ENCODE measurements around the gene ETFDH.

DNA sequence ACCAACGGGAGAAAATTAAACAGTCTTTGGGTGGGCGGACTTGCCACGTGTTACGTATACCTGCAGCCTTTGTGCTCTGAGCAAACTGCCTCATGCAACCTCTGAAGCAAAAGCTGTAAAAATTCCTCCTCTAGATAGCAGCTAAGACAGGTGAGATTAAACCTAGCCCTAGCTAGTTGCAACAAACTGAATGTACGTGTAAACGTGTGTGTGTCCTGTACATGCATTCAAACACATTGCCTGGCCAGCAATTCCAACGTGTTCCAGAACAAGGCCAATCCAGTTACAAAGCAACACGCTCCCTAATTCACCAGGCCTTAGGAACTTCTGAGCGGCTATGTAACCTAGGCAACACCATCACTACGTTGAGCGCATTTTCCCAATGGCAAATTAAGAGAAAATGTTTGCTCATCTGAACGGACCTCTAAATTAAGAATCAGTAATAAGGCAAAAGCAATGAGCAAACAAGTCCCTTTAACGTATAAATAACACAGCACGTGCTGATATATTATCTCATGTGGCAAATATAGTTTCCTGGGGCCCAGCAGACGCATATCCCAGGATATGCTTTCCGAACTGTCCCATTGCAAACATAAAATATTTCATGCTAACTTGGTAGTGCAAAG lies 50.3 kb downstream of the ETFDH start:
- TF ChIP-seq BACH2 (CRISPR knock-in tag; IDR thresholded peaks at IDR 0.05; ENCODE audit: borderline replicate concordance) (no peak), ZC3H10 (CRISPR knock-in tag; IDR thresholded peaks at IDR 0.05) (no peak), ZNF565 (CRISPR knock-in tag; conservative IDR thresholded peaks at IDR 0.05; ENCODE audit: low read depth) (no peak), ZFP30 (CRISPR knock-in tag; IDR thresholded peaks at IDR 0.05) (no peak), GLIS3 (CRISPR knock-in tag; IDR thresholded peaks at IDR 0.05) (no peak), ZFP3 (CRISPR knock-in tag; IDR thresholded peaks at IDR 0.05) (no peak)
- TF ChIP-seq, protein P1, sequence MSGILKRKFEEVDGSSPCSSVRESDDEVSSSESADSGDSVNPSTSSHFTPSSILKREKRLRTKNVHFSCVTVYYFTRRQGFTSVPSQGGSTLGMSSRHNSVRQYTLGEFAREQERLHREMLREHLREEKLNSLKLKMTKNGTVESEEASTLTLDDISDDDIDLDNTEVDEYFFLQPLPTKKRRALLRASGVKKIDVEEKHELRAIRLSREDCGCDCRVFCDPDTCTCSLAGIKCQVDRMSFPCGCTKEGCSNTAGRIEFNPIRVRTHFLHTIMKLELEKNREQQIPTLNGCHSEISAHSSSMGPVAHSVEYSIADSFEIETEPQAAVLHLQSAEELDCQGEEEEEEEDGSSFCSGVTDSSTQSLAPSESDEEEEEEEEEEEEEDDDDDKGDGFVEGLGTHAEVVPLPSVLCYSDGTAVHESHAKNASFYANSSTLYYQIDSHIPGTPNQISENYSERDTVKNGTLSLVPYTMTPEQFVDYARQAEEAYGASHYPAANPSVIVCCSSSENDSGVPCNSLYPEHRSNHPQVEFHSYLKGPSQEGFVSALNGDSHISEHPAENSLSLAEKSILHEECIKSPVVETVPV (CRISPR knock-in tag; IDR thresholded peaks at IDR 0.05): no peak
- TF ChIP-seq, protein P2, sequence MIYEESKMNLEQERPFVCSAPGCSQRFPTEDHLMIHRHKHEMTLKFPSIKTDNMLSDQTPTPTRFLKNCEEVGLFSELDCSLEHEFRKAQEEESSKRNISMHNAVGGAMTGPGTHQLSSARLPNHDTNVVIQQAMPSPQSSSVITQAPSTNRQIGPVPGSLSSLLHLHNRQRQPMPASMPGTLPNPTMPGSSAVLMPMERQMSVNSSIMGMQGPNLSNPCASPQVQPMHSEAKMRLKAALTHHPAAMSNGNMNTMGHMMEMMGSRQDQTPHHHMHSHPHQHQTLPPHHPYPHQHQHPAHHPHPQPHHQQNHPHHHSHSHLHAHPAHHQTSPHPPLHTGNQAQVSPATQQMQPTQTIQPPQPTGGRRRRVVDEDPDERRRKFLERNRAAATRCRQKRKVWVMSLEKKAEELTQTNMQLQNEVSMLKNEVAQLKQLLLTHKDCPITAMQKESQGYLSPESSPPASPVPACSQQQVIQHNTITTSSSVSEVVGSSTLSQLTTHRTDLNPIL (CRISPR knock-in tag; IDR thresholded peaks at IDR 0.05; ENCODE audit: low read depth): no peak
- TF ChIP-seq, protein P3, sequence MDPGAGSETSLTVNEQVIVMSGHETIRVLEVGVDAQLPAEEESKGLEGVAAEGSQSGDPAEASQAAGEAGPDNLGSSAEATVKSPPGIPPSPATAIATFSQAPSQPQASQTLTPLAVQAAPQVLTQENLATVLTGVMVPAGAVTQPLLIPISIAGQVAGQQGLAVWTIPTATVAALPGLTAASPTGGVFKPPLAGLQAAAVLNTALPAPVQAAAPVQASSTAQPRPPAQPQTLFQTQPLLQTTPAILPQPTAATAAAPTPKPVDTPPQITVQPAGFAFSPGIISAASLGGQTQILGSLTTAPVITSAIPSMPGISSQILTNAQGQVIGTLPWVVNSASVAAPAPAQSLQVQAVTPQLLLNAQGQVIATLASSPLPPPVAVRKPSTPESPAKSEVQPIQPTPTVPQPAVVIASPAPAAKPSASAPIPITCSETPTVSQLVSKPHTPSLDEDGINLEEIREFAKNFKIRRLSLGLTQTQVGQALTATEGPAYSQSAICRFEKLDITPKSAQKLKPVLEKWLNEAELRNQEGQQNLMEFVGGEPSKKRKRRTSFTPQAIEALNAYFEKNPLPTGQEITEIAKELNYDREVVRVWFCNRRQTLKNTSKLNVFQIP (CRISPR knock-in tag; IDR thresholded peaks at IDR 0.05; ENCODE audit: borderline replicate concordance, low read depth): no peak
